K562 (cell line): ENCODE results near the gene TMEM163. TPM values are rescaled to one million over a fixed set of nuclear protein-coding genes. Genes with fewer than 3 reads are reported as not detected.

Source experiments
- ATAC-seq: fragments of 200-7000 bp; cut with Tn5 transposase; 3 replicates; pipeline ENCODE4 v1.9.1; 2020; ENCODE audit warnings: moderate library complexity
- BruUV-seq: library from RNA; stranded (reverse); fragments of 400-500 nt; replicated peaks from 2 replicates; lab custom pipeline; 2021; lab: Mats Ljungman, UMichigan
- CTCF ChIA-PET: fragments of 300-600 bp; formaldehyde crosslinking; extraction: SDS; loops from one replicate; lab custom pipeline; 2021; ENCODE audit warnings: low intra/inter-chr PET ratio; lab: Yijun Ruan, JAX
- POLR2A ChIA-PET: fragments of 300-600, 350-650 bp; sonication (Branson Sonifier 250); formaldehyde crosslinking; extraction: SDS; loops from one replicate; lab custom pipeline; 2021; ENCODE audit warnings: antibody characterized with exemption, inconsistent platforms; lab: Yijun Ruan, JAX
- DNase-seq, 4 experiments: peaks; one replicate each; pipeline versions ENCODE4 v3.0.0 to v3.0.0-alpha.2; 2011 to 2018; ENCODE audit warnings: low spot score in 3 of 4, mixed read lengths in 3 of 4; ENCODE audit errors: extremely low read depth in 1 of 4
- FAIRE-seq: peaks from 2 replicates; lab custom pipeline; 2011; peaks lifted over from hg19 to GRCh38; lab: Jason Lieb, UNC
- H2AFZ ChIP-seq: 2 replicates; pipeline ENCODE4 v1.6.0; 2011; ENCODE audit warnings: low read depth, low read length, control low read depth, inconsistent platforms
- H3K27ac ChIP-seq: fragments of 200-600 bp; 3 replicates; pipeline ENCODE4 v1.8.0; 2011; ENCODE audit warnings: low read depth, mild to moderate bottlenecking, control low read depth, inconsistent platforms, low read length, moderate library complexity, mixed read lengths; ENCODE audit errors: extremely low read depth
- H3K27me3 ChIP-seq, 2 experiments: fragments of 300-600 bp in 1 of 2; 2 replicates in 1 of 2; 3 replicates in 1 of 2; pipeline versions ENCODE4 v1.6.0 to v1.8.0; 2011; ENCODE audit warnings: inconsistent platforms in 2 of 2, low read length in 2 of 2, mild to moderate bottlenecking in 1 of 2, mixed read lengths in 1 of 2, moderate library complexity in 1 of 2; ENCODE audit not compliant: control insufficient read depth in 2 of 2, insufficient read depth in 2 of 2
- H3K36me3 ChIP-seq: fragments of 300-600 bp; 3 replicates; pipeline ENCODE4 v1.8.0; 2011; ENCODE audit warnings: mild to moderate bottlenecking, low read length, inconsistent platforms; ENCODE audit not compliant: control insufficient read depth, insufficient read depth
- H3K4me1 ChIP-seq, 2 experiments: fragments of 200-600 bp in 1 of 2; replicated peaks in 1 of 2; 2 replicates in 1 of 2; 3 replicates in 1 of 2; pipeline versions ENCODE4 v1.5.1 to v1.8.0; 2011; ENCODE audit warnings: inconsistent platforms in 2 of 2, low read length in 2 of 2, mild to moderate bottlenecking in 1 of 2, mixed read lengths in 1 of 2, moderate library complexity in 1 of 2; ENCODE audit not compliant: control insufficient read depth in 2 of 2, insufficient read depth in 2 of 2
- H3K4me2 ChIP-seq: 2 replicates; pipeline ENCODE4 v1.6.1; 2011; ENCODE audit warnings: low read length, control low read depth, inconsistent platforms, mixed read lengths; ENCODE audit not compliant: insufficient read depth
- H3K4me3 ChIP-seq: fragments of 200-600 bp; sonication (generic), shearing (Covaris generic); 2 replicates; pipeline ENCODE4 v1.5.1; 2016; ENCODE audit warnings: control low read depth, inconsistent platforms
- H3K79me2 ChIP-seq: fragments of 200-600 bp; 3 replicates; pipeline ENCODE4 v1.8.0; 2011; ENCODE audit warnings: low read length, inconsistent platforms; ENCODE audit not compliant: control insufficient read depth, insufficient read depth
- H3K9ac ChIP-seq, 2 experiments: 2 replicates each; pipeline versions ENCODE4 v1.6.0 to v1.6.1; 2011; ENCODE audit warnings: low read depth in 2 of 2, low read length in 2 of 2, control low read depth in 1 of 2, inconsistent platforms in 1 of 2, mild to moderate bottlenecking in 1 of 2, mixed read lengths in 1 of 2; ENCODE audit not compliant: insufficient read depth in 1 of 2
- H3K9me1 ChIP-seq: one replicate; pipeline ENCODE4 v1.6.0; 2011; ENCODE audit warnings: inconsistent platforms, mild to moderate bottlenecking, low read length, moderate library complexity; ENCODE audit not compliant: control insufficient read depth, insufficient read depth
- H3K9me3 ChIP-seq: replicated peaks from 2 replicates; pipeline ENCODE4 v1.5.1; 2011; ENCODE audit warnings: low read depth, low read length, inconsistent platforms; ENCODE audit not compliant: control insufficient read depth, insufficient read depth
- H4K20me1 ChIP-seq: replicated peaks from 2 replicates; pipeline ENCODE4 v1.6.1; 2011; ENCODE audit warnings: low read length, inconsistent platforms, mixed read lengths; ENCODE audit not compliant: control insufficient read depth, insufficient read depth
- CBFA2T3 ChIP-seq: fragments of 450-650 bp; IDR thresholded peaks from 2 replicates; pipeline ENCODE4 v1.6.1; 2017
- RAD21 ChIP-seq, 2 experiments: fragments of 250-450 bp in 1 of 2; fragments of 450-650 bp in 1 of 2; sonication (Bioruptor Pico) in 1 of 2; formaldehyde crosslinking in 1 of 2; IDR thresholded peaks in 1 of 2; conservative IDR thresholded peaks in 1 of 2; 2 replicates each; pipeline versions ENCODE4 v1.4.0 to v1.8.0; 2020 to 2022; ENCODE audit warnings: mild to moderate bottlenecking in 2 of 2, moderate library complexity in 1 of 2
- ZFP30 ChIP-seq: fragments of 250-450 bp; sonication (Bioruptor Pico); IDR thresholded peaks from 2 replicates; pipeline ENCODE4 v1.8.0; 2022; ENCODE audit warnings: moderate library complexity, mild to moderate bottlenecking, inconsistent platforms, borderline replicate concordance
- ZKSCAN1 ChIP-seq: fragments of 150-350 bp; IDR thresholded peaks from 2 replicates; pipeline ENCODE4 v1.6.1; 2016; ENCODE audit warnings: low read depth, low read length
- ZNF121 ChIP-seq: sonication (generic); formaldehyde crosslinking; conservative IDR thresholded peaks from 2 replicates; pipeline ENCODE4 v1.8.0; 2022; ENCODE audit warnings: missing genetic modification reagents
- ZNF124 ChIP-seq: sonication (generic); formaldehyde crosslinking; IDR thresholded peaks from 2 replicates; pipeline ENCODE4 v1.8.1; 2022; ENCODE audit warnings: missing genetic modification reagents
- WGBS: fragments of 100-300 bp; shearing (Covaris generic); methylation state at CpG from one replicate; pipeline ENCODE4 v1.1.6; 2016; ENCODE audit warnings: low coverage, mixed read lengths; ENCODE audit not compliant: insufficient coverage; ENCODE audit errors: missing lambda C conversion rate; 5-methylcytosine and 5-hydroxymethylcytosine counted together
- in situ Hi-C: fragments of 300-500 bp; cut with MboI; formaldehyde crosslinking; loops from 4 replicates; pipeline ENCODE4 v1.15.0; 2018; ENCODE audit warnings: inconsistent platforms, mixed read lengths
- intact Hi-C: fragments of 100-400 bp; cut with micrococcal nuclease; formaldehyde crosslinking; loops from 2 replicates; pipeline ENCODE4 v1.14.2; 2022
- polyA plus RNA-seq, 8 experiments: library from polyadenylated mRNA; depleted of rRNA in 4 of 8; stranded (reverse) in 5 of 8; unstranded in 3 of 8; fragments of >200 nt; fragmentation: Nextera tagmentation in 2 of 8; fragmentation: Illumina TruSeq in 1 of 8; extraction: Ambion mirVana in 2 of 8; extraction: Trizol in 1 of 8; gene quantifications; 2 replicates each; pipeline versions ENCODE4 v1.2.1 to v1.2.3, GENCODE V29; 2011 to 2014; ENCODE audit warnings: inconsistent platforms in 1 of 8, missing spikeins in 1 of 8
- total RNA-seq, 7 experiments: library from RNA; depleted of rRNA in 6 of 7; stranded (reverse); fragments of >200 nt in 6 of 7; fragmentation: Illumina TruSeq in 2 of 7; extraction: Trizol in 2 of 7; gene quantifications; 2 replicates each; pipeline versions ENCODE4 v1.2.1 to v1.2.3, GENCODE V29; 2011 to 2021; ENCODE audit warnings: low replicate concordance in 1 of 7
- TF ChIP-seq, protein P1 (sequence below), 3 experiments: IDR thresholded peaks in 2 of 3; conservative IDR thresholded peaks in 1 of 3; 2 replicates each; pipeline ENCODE4 v1.5.1; 2011 to 2012; ENCODE audit warnings: low read length in 3 of 3, mild to moderate bottlenecking in 3 of 3, control low read depth in 2 of 3, improper control_type of control experiment in 1 of 3, inconsistent platforms in 1 of 3, low read depth in 1 of 3, mixed read lengths in 1 of 3, moderate library complexity in 1 of 3; ENCODE audit not compliant: insufficient read depth in 2 of 3

TMEM163 gene
- total and polyA plus RNA-seq, 9 of the 15 experiments (the other 6 are each of a cell fraction or from before 2014, with no cell fraction given) = 0.04 to 0.68 (median 0.16) TPM; not detected in 3

DNA sequence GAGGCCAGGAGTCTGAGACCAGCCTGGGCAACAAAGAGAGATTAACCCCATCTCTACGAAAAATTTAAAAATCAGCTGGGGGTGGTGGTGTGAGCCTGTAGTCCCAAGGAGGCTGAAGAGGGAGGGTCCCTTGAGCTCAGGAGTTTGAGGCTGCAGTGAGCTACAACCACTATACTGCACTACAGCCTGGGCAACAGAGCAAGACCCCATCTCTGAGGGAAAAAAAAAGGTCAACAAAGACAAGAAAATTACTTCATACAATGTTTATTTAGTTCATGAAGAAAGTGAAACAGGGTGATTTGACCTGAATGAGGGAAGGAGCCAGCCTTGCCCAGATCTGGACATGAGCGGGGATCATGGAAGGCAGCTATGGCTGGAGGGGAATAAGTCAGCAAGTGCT is 59.1 kb downstream of the TMEM163 start:
- BruUV-seq = no TSS peak
- DNase-seq (no peak), ATAC-seq (no peak), FAIRE-seq (no peak)
- Histone ChIP-seq H3K4me2 (no peak overlapping the region), H3K4me3 (no peak overlapping the region), H3K36me3 (no peaks in the 10 kb centered on the region), H3K27me3 (peaks cover 0 to 8% of the 10 kb centered on the region in 2 experiments; a peak in 2 of 5 replicates), H3K9ac (no peak overlapping the region), H3K79me2 (no peaks in the 10 kb centered on the region), H3K4me1 (no peaks in the 10 kb centered on the region), H4K20me1 (no peaks in the 10 kb centered on the region), H2AFZ (no peak overlapping the region), H3K9me3 (no peaks in the 10 kb centered on the region), H3K27ac (no peak overlapping the region), H3K9me1 (no peaks in the 10 kb centered on the region)
- in situ Hi-C loops = no loop called here
- intact Hi-C loops = loop anchor here (5.0 kb wide), 1 partner anchor 238 kb away; no protein-coding TSS in a partner anchor
- ChIA-PET CTCF (no interaction called here), POLR2A (interaction anchor here (0.6 kb wide), 1 partner anchor 28 kb away, joined by 3 read pairs; no protein-coding TSS in a partner anchor)
- TF ChIP-seq ZNF121 (CRISPR knock-in tag) (peak; percentile 66; the same call in 1 of the 2 replicates), CBFA2T3 (no peak)
- 0% methylated on average over 2 of the region's 2 CpGs for whole genome bisulfite sequencing

DNA sequence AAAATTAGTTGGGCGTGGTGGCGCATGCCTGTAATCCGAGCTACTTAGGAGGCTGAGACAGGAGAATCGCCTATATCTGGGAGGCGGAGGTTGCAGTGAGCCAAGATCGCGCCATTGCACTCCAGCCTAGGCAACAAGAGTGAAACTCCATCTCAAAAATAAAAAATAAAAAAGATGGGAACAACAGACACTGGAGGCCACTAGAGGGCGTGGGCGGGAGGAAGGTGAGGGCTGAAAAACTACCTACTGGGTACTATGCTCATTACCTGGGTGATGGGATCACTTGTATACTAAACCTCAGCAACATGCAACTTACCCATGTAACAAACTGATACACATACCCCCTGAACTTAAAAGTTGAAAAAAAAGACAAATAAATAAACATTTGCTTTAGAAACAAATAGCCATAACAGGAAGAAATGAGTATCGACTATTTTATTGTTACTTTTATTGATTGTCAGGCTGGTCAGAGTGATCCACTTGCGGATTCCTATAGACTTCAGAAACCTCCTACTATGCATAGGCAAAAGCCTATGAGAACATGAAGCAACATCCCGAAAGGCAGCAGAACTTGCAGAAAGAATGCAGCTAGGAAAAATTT is 61.0 kb downstream of the TMEM163 start:
- H3K4me2 ChIP-seq = no peak overlapping the region
- TF ChIP-seq ZKSCAN1 (peak; percentile 95), ZNF124 (CRISPR knock-in tag) (no peak), RAD21 (CRISPR knock-in tag; conservative IDR thresholded peaks at IDR 0.05 in 1 of 2, IDR thresholded peaks at IDR 0.05 in 1 of 2) (peak; percentile 30 to 67; a peak in 3 of 4 replicates), ZFP30 (CRISPR knock-in tag) (no peak)
- TF ChIP-seq, protein P1, sequence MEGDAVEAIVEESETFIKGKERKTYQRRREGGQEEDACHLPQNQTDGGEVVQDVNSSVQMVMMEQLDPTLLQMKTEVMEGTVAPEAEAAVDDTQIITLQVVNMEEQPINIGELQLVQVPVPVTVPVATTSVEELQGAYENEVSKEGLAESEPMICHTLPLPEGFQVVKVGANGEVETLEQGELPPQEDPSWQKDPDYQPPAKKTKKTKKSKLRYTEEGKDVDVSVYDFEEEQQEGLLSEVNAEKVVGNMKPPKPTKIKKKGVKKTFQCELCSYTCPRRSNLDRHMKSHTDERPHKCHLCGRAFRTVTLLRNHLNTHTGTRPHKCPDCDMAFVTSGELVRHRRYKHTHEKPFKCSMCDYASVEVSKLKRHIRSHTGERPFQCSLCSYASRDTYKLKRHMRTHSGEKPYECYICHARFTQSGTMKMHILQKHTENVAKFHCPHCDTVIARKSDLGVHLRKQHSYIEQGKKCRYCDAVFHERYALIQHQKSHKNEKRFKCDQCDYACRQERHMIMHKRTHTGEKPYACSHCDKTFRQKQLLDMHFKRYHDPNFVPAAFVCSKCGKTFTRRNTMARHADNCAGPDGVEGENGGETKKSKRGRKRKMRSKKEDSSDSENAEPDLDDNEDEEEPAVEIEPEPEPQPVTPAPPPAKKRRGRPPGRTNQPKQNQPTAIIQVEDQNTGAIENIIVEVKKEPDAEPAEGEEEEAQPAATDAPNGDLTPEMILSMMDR (IDR thresholded peaks at IDR 0.05 in 2 of 3, conservative IDR thresholded peaks at IDR 0.05 in 1 of 3; ENCODE audit: insufficient read depth in 2 of 3, low read depth in 1 of 3, low read length in 3 of 3) = peak; percentile 55 to 62 (median 57)
- ATAC-seq = peak; percentile 57; the same call in 2 of the 3 replicates
- no peaks in the 10 kb centered on the region for H3K27me3 ChIP-seq
- peak; percentile 44 for FAIRE-seq
- H3K4me1 ChIP-seq = no peaks in the 10 kb centered on the region
- CTCF ChIA-PET = no interaction called here
- DNase-seq = peak in 1 of 4 experiments; percentile 39
- H3K9me1 ChIP-seq = no peaks in the 10 kb centered on the region
- no peak overlapping the region for H2AFZ ChIP-seq
- no peak overlapping the region for H3K9ac ChIP-seq
- no peaks in the 10 kb centered on the region for H4K20me1 ChIP-seq
- H3K4me3 ChIP-seq = no peak overlapping the region
- 10% methylated on average over 12 of the region's 12 CpGs for WGBS
- intact Hi-C loops = loop anchor here (5.0 kb wide), 1 partner anchor 240 kb away; no protein-coding TSS in a partner anchor
- in situ Hi-C loops = no loop called here
- H3K27ac ChIP-seq = no peak overlapping the region
- H3K79me2 ChIP-seq = no peaks in the 10 kb centered on the region
- no peaks in the 10 kb centered on the region for H3K36me3 ChIP-seq
- POLR2A ChIA-PET = no interaction called here
- BruUV-seq = no TSS peak
- no peaks in the 10 kb centered on the region for H3K9me3 ChIP-seq
